ENCODE results near the gene ZSWIM6. TPM values are rescaled to one million over a fixed set of nuclear protein-coding genes. Genes with fewer than 3 reads are reported as not detected.

Gene ZSWIM6
- polyA plus RNA-seq, 6 donors from 2014 or later: 0.65 to 1.5 (median 1.4) TPM

- Mint-ChIP-seq H3K4me3 (no peak overlapping the region), H3K4me1 (peaks cover 9 to 12% (median 11%) of the 10 kb centered on the region in 3 donors), H3K27me3 (peaks cover 0 to 10% (median 8%) of the 10 kb centered on the region in 3 donors), H3K9me3 (no peaks in the 10 kb centered on the region), H3K36me3 (no peaks in the 10 kb centered on the region), H3K27ac (no peak overlapping the region)
- ATAC-seq (ENCODE audit: low read depth in 2 of 2) (no peak), DNase-seq (no peak)
Measured at GRCh38 chr5:61298066-61298465, 34.0 kb upstream of the ZSWIM6 start.

- peaks cover 9 to 13% (median 12%) of the 10 kb centered on the region in 3 donors for H3K4me1 Mint-ChIP-seq
- H3K27ac Mint-ChIP-seq: no peak overlapping the region
- no peak for DNase-seq
- no peak for ATAC-seq (ENCODE audit: low read depth in 2 of 2)
- H3K27me3 Mint-ChIP-seq: peaks cover 0 to 10% (median 8%) of the 10 kb centered on the region in 3 donors
- no peak overlapping the region for H3K4me3 Mint-ChIP-seq
- H3K36me3 Mint-ChIP-seq: no peaks in the 10 kb centered on the region
- H3K9me3 Mint-ChIP-seq: no peaks in the 10 kb centered on the region
Measured at GRCh38 chr5:61298580-61298979, 33.5 kb upstream of the ZSWIM6 start.

GRCh38 chr5:61299261-61299681 is 32.8 kb upstream of the ZSWIM6 start:
- H3K27me3 Mint-ChIP-seq: peaks cover 0 to 8% (median 4%) of the 10 kb centered on the region in 3 donors
- no peak for DNase-seq
- H3K36me3 Mint-ChIP-seq: no peaks in the 10 kb centered on the region
- no peaks in the 10 kb centered on the region for H3K9me3 Mint-ChIP-seq
- peaks cover 9 to 17% (median 12%) of the 10 kb centered on the region in 3 donors for H3K4me1 Mint-ChIP-seq
- H3K4me3 Mint-ChIP-seq: no peak overlapping the region
- ATAC-seq (ENCODE audit: low read depth in 2 of 2): no peak
- no peak overlapping the region for H3K27ac Mint-ChIP-seq

GRCh38 chr5:61301341-61302199 is 30.5 kb upstream of the ZSWIM6 start:
- no peak for ATAC-seq (ENCODE audit: low read depth in 2 of 2)
- no peaks in the 10 kb centered on the region for H3K36me3 Mint-ChIP-seq
- no peaks in the 10 kb centered on the region for H3K9me3 Mint-ChIP-seq
- H3K4me3 Mint-ChIP-seq: no peak overlapping the region
- H3K4me1 Mint-ChIP-seq: peaks cover 6 to 17% (median 7%) of the 10 kb centered on the region in 3 donors
- H3K27ac Mint-ChIP-seq: no peak overlapping the region
- no peak for DNase-seq
- H3K27me3 Mint-ChIP-seq: peaks cover 0 to 4% (median 0%) of the 10 kb centered on the region in 3 donors

- no peaks in the 10 kb centered on the region for H3K9me3 Mint-ChIP-seq
- H3K4me3 Mint-ChIP-seq: no peak overlapping the region
- H3K36me3 Mint-ChIP-seq: no peaks in the 10 kb centered on the region
- H3K4me1 Mint-ChIP-seq: peaks cover 6 to 17% (median 8%) of the 10 kb centered on the region in 3 donors
- DNase-seq: no peak
- H3K27me3 Mint-ChIP-seq: peaks cover 0 to 10% (median 0%) of the 10 kb centered on the region in 3 donors
- H3K27ac Mint-ChIP-seq: peak overlapping the region in 1 of 6 donors; percentile 83
- no peak for ATAC-seq (ENCODE audit: low read depth in 2 of 2)
Measured at GRCh38 chr5:61302200-61302563, 29.9 kb upstream of the ZSWIM6 start.

GRCh38 chr5:61303346-61303745 is 28.7 kb upstream of the ZSWIM6 start:
- no peaks in the 10 kb centered on the region for H3K9me3 Mint-ChIP-seq
- H3K36me3 Mint-ChIP-seq: no peaks in the 10 kb centered on the region
- no peak overlapping the region for H3K4me3 Mint-ChIP-seq
- H3K4me1 Mint-ChIP-seq: peaks cover 0 to 12% (median 3%) of the 10 kb centered on the region in 3 donors
- H3K27me3 Mint-ChIP-seq: peaks cover 0 to 10% (median 0%) of the 10 kb centered on the region in 3 donors
- ATAC-seq (ENCODE audit: low read depth in 2 of 2): no peak
- DNase-seq: no peak
- H3K27ac Mint-ChIP-seq: no peak overlapping the region

GRCh38 chr5:61304590-61305381 is 27.3 kb upstream of the ZSWIM6 start:
- H3K9me3 Mint-ChIP-seq: no peaks in the 10 kb centered on the region
- peaks cover 0 to 24% (median 0%) of the 10 kb centered on the region in 3 donors for H3K27me3 Mint-ChIP-seq
- H3K4me1 Mint-ChIP-seq: peaks cover 0 to 12% (median 3%) of the 10 kb centered on the region in 3 donors
- no peaks in the 10 kb centered on the region for H3K36me3 Mint-ChIP-seq
- ATAC-seq (ENCODE audit: low read depth in 2 of 2) (peak in 1 of 2 donors; percentile 60), DNase-seq (no peak)
- no peak overlapping the region for H3K4me3 Mint-ChIP-seq
- H3K27ac Mint-ChIP-seq: no peak overlapping the region

GRCh38 chr5:61306531-61307131 is 25.4 kb upstream of the ZSWIM6 start:
- Mint-ChIP-seq H3K9me3 (no peaks in the 10 kb centered on the region), H3K27ac (no peak overlapping the region), H3K27me3 (peaks cover 0 to 25% (median 0%) of the 10 kb centered on the region in 3 donors), H3K4me1 (peaks cover 0 to 12% (median 3%) of the 10 kb centered on the region in 3 donors), H3K4me3 (no peak overlapping the region), H3K36me3 (no peaks in the 10 kb centered on the region)
- DNase-seq: no peak
- no peak for ATAC-seq (ENCODE audit: low read depth in 2 of 2)

GRCh38 chr5:61307191-61307590 is 24.9 kb upstream of the ZSWIM6 start:
- Mint-ChIP-seq H3K36me3 (no peaks in the 10 kb centered on the region), H3K4me1 (peaks cover 0 to 12% (median 3%) of the 10 kb centered on the region in 3 donors), H3K4me3 (no peak overlapping the region), H3K27ac (no peak overlapping the region), H3K9me3 (no peaks in the 10 kb centered on the region), H3K27me3 (peaks cover 0 to 25% (median 0%) of the 10 kb centered on the region in 3 donors)
- DNase-seq: no peak
- no peak for ATAC-seq (ENCODE audit: low read depth in 2 of 2)

GRCh38 chr5:61307611-61308010 is 24.4 kb upstream of the ZSWIM6 start:
- no peak overlapping the region for H3K27ac Mint-ChIP-seq
- no peaks in the 10 kb centered on the region for H3K9me3 Mint-ChIP-seq
- H3K4me3 Mint-ChIP-seq: no peak overlapping the region
- H3K4me1 Mint-ChIP-seq: peaks cover 0 to 9% (median 3%) of the 10 kb centered on the region in 3 donors
- peaks cover 0 to 25% (median 1%) of the 10 kb centered on the region in 3 donors for H3K27me3 Mint-ChIP-seq
- no peaks in the 10 kb centered on the region for H3K36me3 Mint-ChIP-seq
- ATAC-seq (ENCODE audit: low read depth in 2 of 2) (no peak), DNase-seq (no peak)

GRCh38 chr5:61308712-61309111 is 23.3 kb upstream of the ZSWIM6 start:
- Mint-ChIP-seq H3K27me3 (peaks cover 0 to 25% (median 6%) of the 10 kb centered on the region in 3 donors), H3K4me3 (no peak overlapping the region), H3K36me3 (no peaks in the 10 kb centered on the region), H3K4me1 (peaks cover 0 to 3% (median 3%) of the 10 kb centered on the region in 3 donors), H3K9me3 (no peaks in the 10 kb centered on the region), H3K27ac (no peak overlapping the region)
- ATAC-seq (ENCODE audit: low read depth in 2 of 2) (no peak), DNase-seq (no peak)

GRCh38 chr5:61309115-61309514 is 22.9 kb upstream of the ZSWIM6 start:
- H3K27me3 Mint-ChIP-seq: peaks cover 0 to 25% (median 6%) of the 10 kb centered on the region in 3 donors
- H3K36me3 Mint-ChIP-seq: no peaks in the 10 kb centered on the region
- ATAC-seq (ENCODE audit: low read depth in 2 of 2) (no peak), DNase-seq (no peak)
- H3K27ac Mint-ChIP-seq: no peak overlapping the region
- H3K4me1 Mint-ChIP-seq: peaks cover 0 to 3% (median 0%) of the 10 kb centered on the region in 3 donors
- H3K9me3 Mint-ChIP-seq: no peaks in the 10 kb centered on the region
- H3K4me3 Mint-ChIP-seq: no peak overlapping the region

- ATAC-seq (ENCODE audit: low read depth in 2 of 2) (no peak), DNase-seq (no peak)
- no peaks in the 10 kb centered on the region for H3K9me3 Mint-ChIP-seq
- no peaks in the 10 kb centered on the region for H3K36me3 Mint-ChIP-seq
- peaks cover 0 to 3% (median 0%) of the 10 kb centered on the region in 3 donors for H3K4me1 Mint-ChIP-seq
- peaks cover 0 to 25% (median 6%) of the 10 kb centered on the region in 3 donors for H3K27me3 Mint-ChIP-seq
- H3K27ac Mint-ChIP-seq: no peak overlapping the region
- no peak overlapping the region for H3K4me3 Mint-ChIP-seq
Measured at GRCh38 chr5:61311056-61311610, 20.9 kb upstream of the ZSWIM6 start.
